Coronary artery (tissue), 2 donors: Measurements from ENCODE around the gene BNC2.

Experiments
- DNase-seq: peaks from one replicate; pipeline ENCODE4 v3.0.0-alpha.2; 2017; ENCODE audit warnings: low spot score
- H3K27ac ChIP-seq, 2 donors: fragments of 200-600 bp; sonication (generic); one replicate each; pipeline ENCODE4 v1.5.1; 2016 to 2019
- H3K4me3 ChIP-seq: fragments of 200-600 bp; sonication (generic); 2 replicates; pipeline ENCODE4 v1.5.1; 2016; ENCODE audit warnings: mild to moderate bottlenecking, moderate library complexity
- CTCF ChIP-seq: fragments of 200-600 bp; sonication (generic); IDR thresholded peaks from one replicate; pipeline ENCODE4 v1.5.1; 2019; ENCODE audit warnings: antibody characterized with exemption

BNC2 gene

GRCh38 chr9:16561121-16561520, 309.3 kb downstream of the BNC2 start:
- no peak for TF ChIP-seq CTCF
- Histone ChIP-seq H3K4me3 (no peak overlapping the region), H3K27ac (no peak overlapping the region)
- no peak for DNase-seq

GRCh38 chr9:16559418-16560188, 310.9 kb downstream of the BNC2 start:
- H3K27ac ChIP-seq, result no peak overlapping the region
- H3K4me3 ChIP-seq, result no peak overlapping the region
- no peak for TF ChIP-seq CTCF
- no peak for DNase-seq

- TF ChIP-seq CTCF, result no peak
These were observed 314.7 kb downstream of the BNC2 start for GRCh38 chr9:16555802-16556201.

DNA sequence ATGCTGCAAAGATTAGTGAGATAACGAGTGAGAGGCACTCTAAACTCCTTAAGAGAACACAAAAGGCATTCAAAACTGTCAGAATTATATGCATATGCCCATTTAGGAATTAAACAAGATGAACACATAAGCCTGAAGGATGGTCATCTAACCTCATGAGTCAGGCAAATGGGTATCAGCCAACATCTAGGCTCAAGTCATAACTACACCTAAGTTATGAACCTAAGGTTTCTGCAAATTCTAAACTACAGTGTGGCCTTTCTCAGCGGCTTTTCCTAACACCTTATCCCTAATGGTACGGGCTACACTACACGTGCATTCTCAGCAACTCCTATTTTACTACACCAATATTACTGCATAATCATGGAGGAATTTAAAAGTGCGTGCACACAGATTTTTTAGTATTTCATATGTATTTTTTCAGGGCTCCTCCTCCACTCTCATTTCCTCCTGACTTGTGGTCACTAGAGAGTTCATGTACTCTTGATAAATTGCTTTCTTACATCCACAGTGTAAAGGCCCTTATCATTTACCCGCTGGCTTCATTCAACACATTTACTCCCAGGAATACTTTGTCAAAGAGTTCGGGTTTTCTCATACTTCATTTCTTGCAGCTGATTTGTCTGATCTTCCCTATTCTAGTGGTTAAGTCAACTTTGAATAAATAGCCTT, 316.5 kb downstream of the BNC2 start:
- no peak for TF ChIP-seq CTCF
- no peak for DNase-seq
- no peak overlapping the region for H3K4me3 ChIP-seq
- no peak overlapping the region for H3K27ac ChIP-seq

More at GRCh38 chr9:16555802-16556201, 314.7 kb downstream of the BNC2 start:
- no peak for DNase-seq
- H3K27ac ChIP-seq, result no peak overlapping the region
- H3K4me3 ChIP-seq, result no peak overlapping the region

- no peak for TF ChIP-seq CTCF
- Histone ChIP-seq H3K27ac (no peak overlapping the region), H3K4me3 (no peak overlapping the region)
- no peak for DNase-seq
These were observed 318.2 kb downstream of the BNC2 start for GRCh38 chr9:16552252-16552651.

- no peak for DNase-seq
- H3K27ac ChIP-seq, result no peak overlapping the region
- no peak overlapping the region for H3K4me3 ChIP-seq
- TF ChIP-seq CTCF, result no peak
These were observed 318.8 kb downstream of the BNC2 start for GRCh38 chr9:16551692-16552091.

DNA sequence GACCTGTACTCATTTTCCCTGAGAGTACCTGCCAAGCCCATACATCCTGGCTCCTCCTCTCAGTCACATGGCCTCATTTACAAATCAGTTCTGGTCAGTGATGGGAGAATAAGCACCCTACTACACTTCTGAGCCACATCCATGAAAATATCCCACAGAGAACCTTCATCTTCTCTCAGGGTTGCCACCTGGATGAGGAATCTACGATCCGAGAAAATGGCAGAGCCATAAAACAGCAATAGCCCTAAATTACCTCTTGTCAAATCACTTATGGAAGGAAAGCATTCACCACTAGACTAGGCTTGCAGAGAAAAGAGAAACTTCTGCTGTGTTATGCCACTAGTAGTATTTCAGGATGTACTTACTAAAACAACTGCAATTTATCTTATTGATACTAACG, 324.8 kb downstream of the BNC2 start:
- no peak for TF ChIP-seq CTCF
- DNase-seq, result no peak
- Histone ChIP-seq H3K4me3 (no peak overlapping the region), H3K27ac (no peak overlapping the region)
